Stimulated activated CD8-positive, alpha-beta memory T cell treated with anti-CD3 and anti-CD28 coated beads, Interleukin-4, amount 100 ng/mL, for 1 hour (primary cell): ENCODE results near the gene LDLRAD4.

Experiments
- DNase-seq, 2 donors: peaks; one replicate each; pipeline ENCODE4 v3.0.0-alpha.2; 2020; ENCODE audit warnings: low read depth in 2 of 2, low spot score in 1 of 2

The LDLRAD4 gene

DNA sequence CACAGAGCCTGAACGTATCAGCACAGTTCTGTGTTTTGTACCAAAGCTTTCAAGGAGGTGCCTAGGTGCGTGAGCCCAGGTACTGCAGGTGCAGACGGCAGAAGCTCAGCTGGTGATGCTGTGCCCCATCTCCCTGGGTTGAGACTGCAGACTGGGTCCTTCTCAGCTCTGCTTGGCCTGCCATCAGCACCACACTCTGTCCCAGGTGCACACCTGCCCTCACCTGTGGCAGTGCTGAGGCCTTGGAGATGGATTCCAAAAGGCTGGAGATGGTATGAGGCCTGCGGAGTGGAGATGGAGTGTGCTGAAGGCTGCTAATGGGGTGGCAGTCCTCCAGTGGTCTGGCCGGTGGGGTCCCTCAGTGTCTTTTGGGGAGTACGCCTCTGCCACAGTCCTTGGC, 9.3 kb downstream of the LDLRAD4 start:
- no peak for DNase-seq

DNA sequence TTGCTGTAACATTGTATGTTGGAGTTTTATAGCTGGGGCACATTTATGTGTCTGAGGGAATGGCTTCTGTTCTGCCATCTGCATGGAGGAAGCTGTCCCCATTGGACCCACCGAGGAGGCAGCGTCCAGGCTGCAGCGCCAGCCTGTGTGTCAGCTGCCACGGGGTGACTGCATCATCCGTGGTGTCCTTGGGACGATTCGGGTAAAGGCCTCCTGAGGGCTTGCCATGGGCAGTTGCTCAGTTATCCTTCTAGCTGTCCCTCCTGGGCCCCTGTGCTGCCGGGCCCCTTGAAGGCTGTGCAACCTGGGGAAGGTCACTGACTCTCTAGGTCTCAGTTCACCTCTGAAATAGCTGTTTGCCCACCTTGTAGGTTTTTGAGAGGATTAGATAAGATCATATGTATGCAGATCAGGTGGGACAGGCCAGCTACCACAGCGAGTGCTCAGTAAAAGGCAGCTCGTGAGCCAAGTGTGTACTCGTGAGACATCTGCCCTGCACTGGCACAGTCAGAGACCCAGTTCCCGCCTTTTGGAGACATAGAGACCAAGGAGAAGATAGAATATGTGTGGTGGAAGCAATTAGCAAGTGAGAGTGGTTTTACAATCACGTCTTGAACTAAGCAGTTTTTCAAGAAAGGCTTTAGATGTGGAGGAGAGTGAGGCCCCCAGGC, 10.6 kb downstream of the LDLRAD4 start:
- DNase-seq: no peak

- DNase-seq: no peak
Measured at GRCh38 chr18:13231151-13231550, 12.6 kb downstream of the LDLRAD4 start.

DNA sequence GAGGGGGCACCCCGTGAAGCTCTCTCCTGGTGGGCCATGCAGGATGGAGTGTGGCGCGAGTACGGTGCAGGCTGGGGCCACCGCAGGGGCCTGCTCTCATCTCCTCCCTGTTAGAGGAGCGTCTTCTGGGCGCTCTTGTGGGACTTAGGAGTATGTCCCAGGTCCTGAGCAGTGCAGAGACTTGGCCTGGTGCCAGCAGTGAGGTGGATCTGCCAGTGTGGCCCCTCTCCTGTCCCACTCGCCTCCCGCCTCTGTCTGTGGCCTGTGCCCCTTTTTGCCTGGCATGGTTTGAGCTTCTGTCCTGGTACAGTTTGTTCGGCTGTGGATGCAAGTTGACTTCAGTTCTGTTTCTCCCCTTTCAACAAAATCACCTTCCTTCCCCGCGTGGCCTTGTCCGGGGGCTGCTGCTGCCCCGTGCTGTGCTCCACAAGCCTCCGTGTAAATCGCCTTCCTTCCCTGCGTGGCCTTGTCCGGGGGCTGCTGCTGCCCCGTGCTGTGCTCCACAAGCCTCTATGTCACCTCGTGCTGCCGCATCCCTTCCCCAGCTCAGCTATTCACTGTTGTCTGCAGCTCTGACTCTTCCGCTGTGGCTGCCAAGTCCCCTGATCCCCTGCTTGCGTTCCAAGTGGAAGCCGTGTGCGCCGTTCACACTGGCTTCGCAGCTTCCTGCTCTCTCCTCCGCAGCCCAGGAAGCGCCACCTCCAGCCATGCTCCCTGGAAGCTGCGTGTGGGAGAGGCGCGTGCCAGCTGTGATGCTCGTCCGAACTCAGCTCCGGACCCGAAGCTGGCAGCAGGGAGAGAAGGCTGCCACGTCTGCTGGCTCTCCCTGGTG, 13.7 kb downstream of the LDLRAD4 start:
- DNase-seq: no peak

GRCh38 chr18:13232971-13233786, 14.6 kb downstream of the LDLRAD4 start:
- DNase-seq: no peak

DNA sequence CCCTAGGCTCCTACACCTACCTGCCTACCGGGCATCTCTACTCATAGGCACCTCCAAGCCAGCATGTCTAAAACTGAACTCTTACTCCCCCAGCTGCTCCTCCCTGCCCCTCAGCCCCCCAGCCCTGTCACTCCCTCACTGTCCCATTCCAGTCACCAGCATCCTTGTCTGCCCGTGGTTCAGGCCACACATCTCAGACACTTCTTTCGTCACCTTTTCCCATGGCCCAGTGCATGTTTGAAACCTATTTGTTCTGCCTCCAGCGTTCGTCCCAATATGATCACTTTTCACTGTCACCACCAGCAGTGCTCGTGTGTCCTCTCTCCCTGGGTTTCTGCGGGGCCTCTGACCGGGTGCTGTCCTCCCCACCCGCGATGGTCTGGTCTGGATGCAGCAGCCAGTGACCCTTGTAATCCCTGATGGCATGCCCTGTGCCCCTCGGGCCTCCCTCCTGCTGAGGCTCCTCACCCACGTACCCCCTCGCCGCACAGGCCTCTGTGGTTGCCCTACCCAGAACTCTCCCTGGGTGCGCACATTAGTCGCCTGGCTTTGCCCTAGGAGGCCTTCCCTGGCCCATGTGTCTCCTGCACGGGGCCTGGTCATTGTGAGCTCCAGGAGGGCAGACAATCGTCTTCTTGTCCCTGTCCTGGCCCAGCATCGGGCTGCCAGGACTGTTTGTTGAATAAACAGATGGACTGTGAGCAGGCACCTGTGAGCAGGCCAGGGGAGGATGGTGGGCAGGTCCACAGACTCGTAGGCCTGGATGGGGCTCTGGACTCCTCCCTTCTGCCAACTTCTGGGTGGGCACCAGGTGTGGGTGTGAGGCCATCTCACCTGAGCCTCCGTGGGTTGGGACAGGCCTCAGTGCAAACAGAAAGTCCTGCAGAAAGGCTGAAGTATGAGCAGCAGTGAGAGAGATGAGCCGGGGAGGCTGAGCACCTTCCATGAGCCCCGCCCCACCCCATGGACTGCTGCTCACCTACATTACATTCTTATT, 15.5 kb downstream of the LDLRAD4 start:
- DNase-seq: no peak

DNA sequence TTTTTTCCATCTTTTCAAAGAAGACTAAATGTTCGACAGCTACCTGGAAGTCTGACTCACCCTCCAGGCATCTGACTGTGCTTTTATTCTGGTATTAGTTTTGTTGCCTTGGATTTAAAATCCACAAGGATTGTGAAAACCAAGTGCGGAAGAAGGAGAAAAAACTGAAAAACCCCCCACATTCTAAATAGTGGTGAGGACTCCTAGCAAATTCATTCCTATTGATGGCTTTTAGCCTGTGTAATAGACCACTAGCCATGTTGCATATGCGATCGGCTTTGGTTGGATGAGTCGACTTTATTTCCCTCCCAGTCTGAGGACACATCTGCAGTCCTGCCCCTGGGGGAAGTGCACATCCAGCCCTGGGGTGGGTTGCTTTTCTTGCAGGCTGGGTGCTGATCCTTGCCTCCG, 16.9 kb downstream of the LDLRAD4 start:
- DNase-seq: no peak

DNA sequence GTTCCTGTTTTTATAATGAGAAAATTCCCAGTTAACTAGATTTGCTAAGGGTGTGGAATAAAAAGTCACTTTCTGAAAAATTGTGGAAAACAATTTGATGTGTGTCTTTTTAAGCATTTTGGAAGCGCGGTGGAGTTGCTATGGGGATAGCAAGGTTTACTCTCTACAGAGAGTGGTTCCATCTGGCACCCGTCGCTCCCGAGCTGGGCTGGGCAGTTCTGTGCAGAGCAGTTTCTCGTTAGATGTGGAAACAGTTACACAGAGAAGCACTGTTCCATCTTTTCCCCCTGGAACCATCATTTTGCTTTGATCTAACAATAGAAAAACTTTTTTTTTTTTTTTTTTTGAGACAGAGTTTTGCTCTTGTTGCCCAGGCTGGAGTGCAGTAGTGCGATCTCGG, 17.4 kb downstream of the LDLRAD4 start:
- DNase-seq: no peak

DNA sequence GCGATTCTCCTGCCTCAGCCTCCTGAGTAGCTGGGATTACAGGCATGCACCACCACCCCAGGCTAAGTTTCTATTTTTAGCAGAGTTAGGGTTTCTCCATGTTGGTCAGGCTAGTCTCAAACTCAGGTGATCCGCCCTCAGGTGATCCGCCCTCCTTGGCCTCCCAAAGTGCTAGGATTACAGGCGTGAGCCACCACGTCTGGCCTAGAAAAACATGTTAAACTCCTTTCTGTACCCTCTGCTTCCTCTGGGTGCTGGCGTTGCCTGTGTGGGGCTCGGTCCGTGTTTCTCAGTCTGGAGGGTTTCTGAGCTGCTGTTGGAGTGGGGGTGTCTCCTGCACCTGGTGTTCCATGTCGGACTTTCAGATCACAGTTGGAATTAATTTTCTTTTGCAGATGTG, 17.9 kb downstream of the LDLRAD4 start:
- no peak for DNase-seq

- no peak for DNase-seq
Measured at GRCh38 chr18:13237073-13237472, 18.5 kb downstream of the LDLRAD4 start.

DNA sequence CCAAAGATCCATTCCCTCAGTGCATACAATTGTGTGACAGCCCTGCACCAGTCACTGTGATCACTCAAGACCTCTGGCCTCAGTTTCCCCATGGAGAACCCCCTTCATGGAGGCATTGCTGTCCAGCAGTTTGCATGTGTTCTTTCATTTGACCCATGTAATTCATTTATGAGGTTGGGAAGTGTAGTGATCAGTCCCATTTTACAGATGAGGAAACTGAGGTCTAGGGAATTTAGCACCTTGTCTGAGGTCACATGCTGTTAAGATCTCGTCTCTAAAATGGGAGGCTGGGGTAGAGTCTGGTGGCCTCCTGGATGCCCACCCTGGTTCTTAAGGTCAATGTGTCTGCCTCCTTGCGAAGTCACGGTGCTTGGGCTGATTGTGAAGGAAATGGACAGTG, 19.1 kb downstream of the LDLRAD4 start:
- no peak for DNase-seq

- no peak for DNase-seq
Measured at GRCh38 chr18:13239171-13239956, 20.8 kb downstream of the LDLRAD4 start.

DNA sequence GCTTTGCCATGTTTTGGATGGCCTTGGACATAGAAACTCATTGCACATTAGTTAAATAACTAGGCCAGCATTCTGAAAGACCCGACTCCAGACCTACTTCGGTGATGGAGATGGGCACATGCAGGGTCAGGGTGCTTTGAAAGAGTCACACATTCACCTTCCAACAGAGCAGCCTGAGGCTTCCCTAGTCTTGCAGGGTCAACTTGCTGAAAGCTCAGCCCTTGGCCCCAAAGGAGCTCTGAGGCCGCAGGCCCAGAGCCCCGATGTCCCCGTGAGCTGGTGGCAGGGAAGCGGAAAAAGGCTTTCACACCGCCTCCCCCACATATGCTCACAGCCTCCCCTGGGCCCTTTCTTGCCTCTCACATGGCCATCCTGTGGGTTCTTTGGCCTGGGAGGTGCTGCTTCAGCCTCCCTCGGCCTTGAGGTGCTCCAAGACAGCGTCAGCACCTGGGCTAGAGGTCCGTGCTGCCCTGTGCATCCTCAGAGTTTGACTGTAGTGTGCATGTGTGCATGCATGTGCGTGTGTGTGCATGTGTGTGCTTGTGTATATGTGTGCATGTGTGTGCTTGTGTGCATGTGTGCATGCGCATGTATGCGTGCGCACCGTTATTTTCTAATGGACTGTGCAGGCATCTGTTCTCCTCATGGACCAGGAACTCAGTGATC, 21.6 kb downstream of the LDLRAD4 start:
- no peak for DNase-seq

GRCh38 chr18:13241083-13241892, 22.7 kb downstream of the LDLRAD4 start:
- no peak for DNase-seq

GRCh38 chr18:13241893-13242175, 23.3 kb downstream of the LDLRAD4 start:
- DNase-seq: no peak

GRCh38 chr18:13242797-13243196, 24.2 kb downstream of the LDLRAD4 start:
- DNase-seq: no peak

- DNase-seq: no peak
Measured at GRCh38 chr18:13243363-13243762, 24.8 kb downstream of the LDLRAD4 start.

- DNase-seq: no peak
Measured at GRCh38 chr18:13244135-13244534, 25.6 kb downstream of the LDLRAD4 start.
